NCI-H69 (cell line): ENCODE data around the gene MUC4.

ENCODE experiments used
- DNase-seq: peaks from one replicate; lab custom pipeline; 2025; lab: John Stamatoyannopoulos, UW

Gene MUC4

GRCh38 chr3:195811756-195812155, at the start of gene MUC4:
MUC4 (minus strand) TSS chr3:195811929; CDS start chr3:195811817, 112 bp downstream.
- DNase-seq: peak; percentile 78

GRCh38 chr3:195860456-195860855, 48.7 kb upstream of the MUC4 start:
- peak; percentile 58 for DNase-seq

- DNase-seq: peak; percentile 55
These were observed 48.2 kb upstream of the MUC4 start for GRCh38 chr3:195859846-195860411.

- DNase-seq: peak; percentile 82
These were observed 47.5 kb upstream of the MUC4 start for GRCh38 chr3:195859061-195859845.

- DNase-seq: no peak
These were observed 44.8 kb upstream of the MUC4 start for GRCh38 chr3:195856410-195857084.

GRCh38 chr3:195855471-195856409, 44.0 kb upstream of the MUC4 start:
- peak; percentile 30 for DNase-seq

GRCh38 chr3:195854628-195855294, 43.0 kb upstream of the MUC4 start:
- no peak for DNase-seq

- no peak for DNase-seq
These were observed 42.3 kb upstream of the MUC4 start for GRCh38 chr3:195853996-195854395.

GRCh38 chr3:195853036-195853435, 41.3 kb upstream of the MUC4 start:
- no peak for DNase-seq

GRCh38 chr3:195850857-195851543, 39.3 kb upstream of the MUC4 start:
- DNase-seq: peak; percentile 93

GRCh38 chr3:195849322-195850074, 37.8 kb upstream of the MUC4 start:
- peak; percentile 88 for DNase-seq

- no peak for DNase-seq
These were observed 35.6 kb upstream of the MUC4 start for GRCh38 chr3:195847055-195847950.

GRCh38 chr3:195845483-195845882, 33.8 kb upstream of the MUC4 start:
- no peak for DNase-seq

GRCh38 chr3:195844671-195845218, 33.0 kb upstream of the MUC4 start:
- DNase-seq: no peak

- peak; percentile 65 for DNase-seq
These were observed 27.7 kb upstream of the MUC4 start for GRCh38 chr3:195839260-195840010.

- DNase-seq: peak; percentile 57
These were observed 27.0 kb upstream of the MUC4 start for GRCh38 chr3:195838714-195839113.

- no peak for DNase-seq
These were observed 24.9 kb upstream of the MUC4 start for GRCh38 chr3:195836476-195837135.
